HL-60 (cell line): ENCODE measurements around the gene AHI1.

Experiments used
- CTCF ChIP-seq: IDR thresholded peaks from one replicate; pipeline ENCODE4 v1.5.1; 2011; ENCODE audit warnings: low read length, control low read depth, inconsistent platforms; ENCODE audit not compliant: insufficient read depth
- GABPA ChIP-seq: IDR thresholded peaks from 2 replicates; pipeline ENCODE4 v1.6.1; 2012; ENCODE audit warnings: low read depth
- POLR2AphosphoS5 ChIP-seq: IDR thresholded peaks from 2 replicates; pipeline ENCODE4 v1.6.1; 2012; ENCODE audit warnings: low read depth
- REST ChIP-seq: IDR thresholded peaks from 2 replicates; pipeline ENCODE4 v1.6.1; 2012; ENCODE audit warnings: low read depth; ENCODE audit not compliant: insufficient replicate concordance

- no peak for TF ChIP-seq CTCF
- TF ChIP-seq REST, result no peak
- no peak for TF ChIP-seq GABPA
- TF ChIP-seq POLR2AphosphoS5, result no peak
These were observed 177.7 kb downstream of the AHI1 start for GRCh38 chr6:135319819-135320218.
